Measurements from ENCODE around the gene CDH4. TPM values are rescaled to one million over a fixed set of nuclear protein-coding genes. Genes with fewer than 3 reads are reported as not detected.
A peak's percentile ranks its signal among the peaks of the same experiment; 100 is the strongest.

The CDH4 gene
- total RNA-seq, 3 donors from 2014 or later (not counting 1 experiment from before 2014, with no cell fraction given), result 0.18 TPM; not detected in 2

- Histone ChIP-seq H3K27ac (ENCODE audit: low read length) (no peak overlapping the region), H3K4me3 (ENCODE audit: low read length) (no peak overlapping the region), H3K36me3 (ENCODE audit: control insufficient read depth, insufficient read depth, low read length) (no peaks in the 10 kb centered on the region), H3K9me3 (ENCODE audit: control insufficient read depth, insufficient read depth, low read length) (peaks cover 33% of the 10 kb centered on the region), H3K27me3 (ENCODE audit: control insufficient read depth, insufficient read depth, low read length) (no peaks in the 10 kb centered on the region), H3K4me1 (ENCODE audit: control insufficient read depth, insufficient read depth, low read length) (no peaks in the 10 kb centered on the region)
- 81% methylated on average over 7 of the region's 7 CpGs for WGBS (ENCODE audit: insufficient coverage)
- Mint-ChIP-seq H3K9me3 (no peaks in the 10 kb centered on the region), H3K4me3 (no peak overlapping the region), H3K36me3 (no peaks in the 10 kb centered on the region), H3K27ac (no peak overlapping the region), H3K4me1 (no peaks in the 10 kb centered on the region), H3K27me3 (ENCODE audit: low read depth in 2 of 2) (no peaks in the 10 kb centered on the region)
- DNase-seq (no peak), ATAC-seq (no peak)
- TF ChIP-seq CTCF (IDR thresholded peaks at IDR 0.05), result no peak
- intact Hi-C loops (cut with micrococcal nuclease), result no loop called here
Observed at GRCh38 chr20:61420781-61421180, 168.7 kb downstream of the CDH4 start.

- H3K36me3 ChIP-seq (ENCODE audit: control insufficient read depth, insufficient read depth, low read length), result no peaks in the 10 kb centered on the region
- no peak for TF ChIP-seq CTCF (IDR thresholded peaks at IDR 0.05)
- no peak overlapping the region for H3K4me3 ChIP-seq (ENCODE audit: low read length)
- no peaks in the 10 kb centered on the region for H3K36me3 Mint-ChIP-seq
- DNase-seq, result no peak
- H3K4me1 ChIP-seq (ENCODE audit: control insufficient read depth, insufficient read depth, low read length), result no peaks in the 10 kb centered on the region
- intact Hi-C loops (cut with micrococcal nuclease), result no loop called here
- ATAC-seq, result no peak
- H3K27ac ChIP-seq (ENCODE audit: low read length), result no peak overlapping the region
- H3K4me1 Mint-ChIP-seq, result no peaks in the 10 kb centered on the region
- no peak overlapping the region for H3K27ac Mint-ChIP-seq
- 76% methylated on average over 13 of the region's 13 CpGs for WGBS (ENCODE audit: insufficient coverage)
- H3K27me3 ChIP-seq (ENCODE audit: control insufficient read depth, insufficient read depth, low read length), result no peaks in the 10 kb centered on the region
- H3K9me3 Mint-ChIP-seq, result no peaks in the 10 kb centered on the region
- no peaks in the 10 kb centered on the region for H3K27me3 Mint-ChIP-seq (ENCODE audit: low read depth in 2 of 2)
- H3K4me3 Mint-ChIP-seq, result no peak overlapping the region
- H3K9me3 ChIP-seq (ENCODE audit: control insufficient read depth, insufficient read depth, low read length), result peaks cover 33% of the 10 kb centered on the region
Observed at GRCh38 chr20:61422636-61423425, 170.8 kb downstream of the CDH4 start.

GRCh38 chr20:61424011-61424627, 172.1 kb downstream of the CDH4 start:
- no peaks in the 10 kb centered on the region for H3K9me3 Mint-ChIP-seq
- Histone ChIP-seq H3K27ac (ENCODE audit: low read length) (no peak overlapping the region), H3K27me3 (ENCODE audit: control insufficient read depth, insufficient read depth, low read length) (no peaks in the 10 kb centered on the region), H3K4me3 (ENCODE audit: low read length) (no peak overlapping the region), H3K9me3 (ENCODE audit: control insufficient read depth, insufficient read depth, low read length) (peaks cover 30% of the 10 kb centered on the region), H3K36me3 (ENCODE audit: control insufficient read depth, insufficient read depth, low read length) (no peaks in the 10 kb centered on the region), H3K4me1 (ENCODE audit: control insufficient read depth, insufficient read depth, low read length) (no peaks in the 10 kb centered on the region)
- 86% methylated on average over 4 of the region's 4 CpGs for WGBS (ENCODE audit: insufficient coverage)
- no peaks in the 10 kb centered on the region for H3K4me1 Mint-ChIP-seq
- no peak overlapping the region for H3K27ac Mint-ChIP-seq
- no peaks in the 10 kb centered on the region for H3K27me3 Mint-ChIP-seq (ENCODE audit: low read depth in 2 of 2)
- TF ChIP-seq CTCF (IDR thresholded peaks at IDR 0.05), result no peak
- no peak for DNase-seq
- no peaks in the 10 kb centered on the region for H3K36me3 Mint-ChIP-seq
- H3K4me3 Mint-ChIP-seq, result no peak overlapping the region
- intact Hi-C loops (cut with micrococcal nuclease), result no loop called here
- peak in 1 of 3 donors; percentile 22 for ATAC-seq
